GM18499 (cell line): ENCODE data around the gene CBX8.
"Not testable (repeated sequence)": the region's sequence is repeated elsewhere in the genome, so short reads cannot be mapped to it uniquely, and the experiment has no call there.

Source experiments
- ATAC-seq: cut with Tn5 transposase; IDR thresholded peaks from one replicate; pipeline ENCODE4 v1.9.1; 2021; ENCODE audit warnings: moderate number of reproducible peaks; ENCODE audit not compliant: insufficient read depth, unreplicated experiment

CBX8 gene

GRCh38 chr17:79783891-79784290, 13.0 kb downstream of the CBX8 start:
- no peak for ATAC-seq

GRCh38 chr17:79781736-79782575, 14.9 kb downstream of the CBX8 start:
- no peak for ATAC-seq

GRCh38 chr17:79781012-79781650, 15.7 kb downstream of the CBX8 start:
- no peak for ATAC-seq

GRCh38 chr17:79779661-79780365, 17.1 kb downstream of the CBX8 start:
- ATAC-seq, result no peak

GRCh38 chr17:79779084-79779529, 17.8 kb downstream of the CBX8 start:
- ATAC-seq, result no peak

GRCh38 chr17:79778504-79779083, 18.3 kb downstream of the CBX8 start:
- ATAC-seq, result no peak

- no peak for ATAC-seq
Measured at GRCh38 chr17:79777894-79778503, 18.9 kb downstream of the CBX8 start, which contains the start of gene CBX2. TSS of gene CBX2 (plus strand) at chr17:79778148. CDS start at chr17:79778236, 88 bp downstream.

GRCh38 chr17:79777120-79777893, 19.6 kb downstream of the CBX8 start:
- no peak for ATAC-seq

- ATAC-seq, result no peak
Measured at GRCh38 chr17:79776376-79777119, 20.3 kb downstream of the CBX8 start.

- no peak for ATAC-seq
Measured at GRCh38 chr17:79775632-79776031, 21.2 kb downstream of the CBX8 start.

GRCh38 chr17:79774561-79774975, 22.3 kb downstream of the CBX8 start:
- no peak for ATAC-seq

GRCh38 chr17:79772726-79773125, 24.2 kb downstream of the CBX8 start:
- not testable (repeated sequence) for ATAC-seq

- ATAC-seq, result no peak
Measured at GRCh38 chr17:79771276-79771675, 25.6 kb downstream of the CBX8 start.

GRCh38 chr17:79769570-79770506, 27.0 kb downstream of the CBX8 start:
- ATAC-seq, result no peak

- ATAC-seq, result no peak
Measured at GRCh38 chr17:79765708-79766107, 31.2 kb downstream of the CBX8 start.

GRCh38 chr17:79761894-79762589, 34.8 kb downstream of the CBX8 start:
- ATAC-seq, result no peak
